Fibroblast of skin of right quadriceps (primary cell): ENCODE data around the gene C10orf105.
A peak's percentile ranks its signal among the peaks of the same experiment; 100 is the strongest.

Experiments used
- DNase-seq: peaks from one replicate; pipeline ENCODE4 v3.0.0-alpha.2; 2013

Gene C10orf105

GRCh38 chr10:71719464-71720201 lies at the start of gene C10orf105:
TSS of gene C10orf105 (minus strand) at chr10:71719778. CDS start at chr10:71716337, 3,441 bp downstream.
- no peak for DNase-seq

GRCh38 chr10:71767420-71768035 lies 48.0 kb upstream of the C10orf105 start:
- no peak for DNase-seq

- peak; percentile 90 for DNase-seq
Observed at GRCh38 chr10:71766717-71767419, 47.3 kb upstream of the C10orf105 start.

GRCh38 chr10:71765906-71766716 lies 46.5 kb upstream of the C10orf105 start:
- DNase-seq: no peak

- no peak for DNase-seq
Observed at GRCh38 chr10:71765176-71765904, 45.8 kb upstream of the C10orf105 start.

GRCh38 chr10:71763352-71764127 lies 44.0 kb upstream of the C10orf105 start:
- DNase-seq: no peak

- no peak for DNase-seq
Observed at GRCh38 chr10:71762324-71762723, 42.7 kb upstream of the C10orf105 start.

- DNase-seq: no peak
Observed at GRCh38 chr10:71761541-71762113, 42.0 kb upstream of the C10orf105 start.

- no peak for DNase-seq
Observed at GRCh38 chr10:71761105-71761511, 41.5 kb upstream of the C10orf105 start.

GRCh38 chr10:71757399-71757922 lies 37.9 kb upstream of the C10orf105 start:
- DNase-seq: no peak

GRCh38 chr10:71756311-71757191 lies 37.0 kb upstream of the C10orf105 start:
- peak; percentile 43 for DNase-seq

- DNase-seq: no peak
Observed at GRCh38 chr10:71755179-71755879, 35.8 kb upstream of the C10orf105 start.

GRCh38 chr10:71754562-71754961 lies 35.0 kb upstream of the C10orf105 start:
- DNase-seq: no peak

- DNase-seq: no peak
Observed at GRCh38 chr10:71753960-71754505, 34.5 kb upstream of the C10orf105 start.

- DNase-seq: no peak
Observed at GRCh38 chr10:71753091-71753959, 33.7 kb upstream of the C10orf105 start.

GRCh38 chr10:71752391-71753090 lies 33.0 kb upstream of the C10orf105 start:
- DNase-seq: no peak
